Loucy (cell line): ENCODE results near the gene NRG3.

Source experiments
- H2AFZ ChIP-seq: fragments of 200-600 bp; sonication (generic); 2 replicates; pipeline ENCODE4 v1.6.0; 2016; ENCODE audit warnings: antibody characterized with exemption, mild to moderate bottlenecking, low read length, moderate library complexity
- H3F3A ChIP-seq: fragments of 200-600 bp; 2 replicates; pipeline ENCODE4 v1.6.0; 2016; ENCODE audit warnings: antibody characterized with exemption, low read depth, mild to moderate bottlenecking
- H3K27me3 ChIP-seq: fragments of 200-600 bp; sonication (generic); 2 replicates; pipeline ENCODE4 v1.6.1; 2014; ENCODE audit warnings: low read length, mild to moderate bottlenecking; ENCODE audit not compliant: insufficient read depth, poor library complexity, severe bottlenecking
- H3K36me3 ChIP-seq: fragments of 200-600 bp; sonication (generic); 2 replicates; pipeline ENCODE4 v1.6.1; 2016; ENCODE audit warnings: low read length; ENCODE audit not compliant: insufficient read depth
- H3K4me1 ChIP-seq: fragments of 200-600 bp; sonication (generic); 2 replicates; pipeline ENCODE4 v1.5.1; 2014; ENCODE audit warnings: low read length, mild to moderate bottlenecking; ENCODE audit not compliant: insufficient read depth, poor library complexity, severe bottlenecking
- H3K4me2 ChIP-seq: fragments of 200-600 bp; sonication (generic); 2 replicates; pipeline ENCODE4 v1.6.0; 2014; ENCODE audit warnings: antibody characterized with exemption, low read length, low read depth, mild to moderate bottlenecking; ENCODE audit not compliant: poor library complexity, severe bottlenecking
- H3K4me3 ChIP-seq: fragments of 200-600 bp; sonication (generic); 2 replicates; pipeline ENCODE4 v1.5.1; 2014; ENCODE audit warnings: low read length, mild to moderate bottlenecking, mixed read lengths; ENCODE audit not compliant: poor library complexity, severe bottlenecking
- H3K79me2 ChIP-seq: fragments of 200-600 bp; sonication (generic); 2 replicates; pipeline ENCODE4 v1.6.1; 2014; ENCODE audit warnings: low read length; ENCODE audit not compliant: insufficient read depth
- H3K9ac ChIP-seq: fragments of 200-600 bp; sonication (generic); 2 replicates; pipeline ENCODE4 v1.6.0; 2014; ENCODE audit warnings: mild to moderate bottlenecking, low read depth, low read length, moderate library complexity; ENCODE audit not compliant: poor library complexity, severe bottlenecking
- H3K9me2 ChIP-seq: fragments of 200-600 bp; sonication (generic); replicated peaks from 2 replicates; pipeline ENCODE4 v1.6.1; 2016; ENCODE audit warnings: low read depth, low read length, mixed read lengths
- H3K9me3 ChIP-seq: fragments of 200-600 bp; sonication (generic); 2 replicates; pipeline ENCODE4 v1.6.1; 2014; ENCODE audit warnings: mild to moderate bottlenecking, antibody characterized with exemption, low read length, low read depth; ENCODE audit not compliant: insufficient read depth
- H4K20me1 ChIP-seq: fragments of 200-600 bp; sonication (generic); 2 replicates; pipeline ENCODE4 v1.6.0; 2014; ENCODE audit warnings: antibody characterized with exemption, low read length, mild to moderate bottlenecking; ENCODE audit not compliant: insufficient read depth, poor library complexity, severe bottlenecking
- EZH2phosphoT487 ChIP-seq: fragments of 200-600 bp; IDR thresholded peaks from 2 replicates; pipeline ENCODE4 v1.6.1; 2018; ENCODE audit warnings: antibody characterized with exemption, mild to moderate bottlenecking, moderate library complexity, borderline replicate concordance
- TF ChIP-seq, protein P1 (sequence below): fragments of 200-600 bp; sonication (generic); conservative IDR thresholded peaks from 2 replicates; pipeline ENCODE4 v1.5.1; 2014; ENCODE audit warnings: mild to moderate bottlenecking, antibody characterized with exemption, low read length

NRG3 gene

DNA sequence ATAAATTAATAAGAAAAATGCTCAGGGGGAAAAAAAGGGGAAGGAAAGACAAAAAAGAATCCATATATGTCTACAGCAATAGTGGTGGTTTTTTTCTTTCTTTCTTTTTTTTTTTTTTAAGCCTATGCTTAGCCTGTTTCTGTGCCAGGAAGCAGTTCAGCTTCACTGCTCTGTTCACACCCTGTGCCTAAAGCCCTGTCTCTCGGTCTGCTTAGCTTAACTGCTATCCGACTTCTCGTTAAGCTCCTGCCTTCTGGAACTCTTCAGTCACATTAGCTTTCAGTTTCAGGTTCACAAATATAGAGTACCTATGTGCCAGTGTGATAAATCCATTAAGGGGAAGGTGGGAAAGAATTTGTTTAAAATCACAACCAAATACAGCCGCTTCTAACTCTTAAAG is 26.5 kb upstream of the NRG3 start:
- TF ChIP-seq, protein P1, sequence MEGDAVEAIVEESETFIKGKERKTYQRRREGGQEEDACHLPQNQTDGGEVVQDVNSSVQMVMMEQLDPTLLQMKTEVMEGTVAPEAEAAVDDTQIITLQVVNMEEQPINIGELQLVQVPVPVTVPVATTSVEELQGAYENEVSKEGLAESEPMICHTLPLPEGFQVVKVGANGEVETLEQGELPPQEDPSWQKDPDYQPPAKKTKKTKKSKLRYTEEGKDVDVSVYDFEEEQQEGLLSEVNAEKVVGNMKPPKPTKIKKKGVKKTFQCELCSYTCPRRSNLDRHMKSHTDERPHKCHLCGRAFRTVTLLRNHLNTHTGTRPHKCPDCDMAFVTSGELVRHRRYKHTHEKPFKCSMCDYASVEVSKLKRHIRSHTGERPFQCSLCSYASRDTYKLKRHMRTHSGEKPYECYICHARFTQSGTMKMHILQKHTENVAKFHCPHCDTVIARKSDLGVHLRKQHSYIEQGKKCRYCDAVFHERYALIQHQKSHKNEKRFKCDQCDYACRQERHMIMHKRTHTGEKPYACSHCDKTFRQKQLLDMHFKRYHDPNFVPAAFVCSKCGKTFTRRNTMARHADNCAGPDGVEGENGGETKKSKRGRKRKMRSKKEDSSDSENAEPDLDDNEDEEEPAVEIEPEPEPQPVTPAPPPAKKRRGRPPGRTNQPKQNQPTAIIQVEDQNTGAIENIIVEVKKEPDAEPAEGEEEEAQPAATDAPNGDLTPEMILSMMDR: no peak
- TF ChIP-seq EZH2phosphoT487: no peak

DNA sequence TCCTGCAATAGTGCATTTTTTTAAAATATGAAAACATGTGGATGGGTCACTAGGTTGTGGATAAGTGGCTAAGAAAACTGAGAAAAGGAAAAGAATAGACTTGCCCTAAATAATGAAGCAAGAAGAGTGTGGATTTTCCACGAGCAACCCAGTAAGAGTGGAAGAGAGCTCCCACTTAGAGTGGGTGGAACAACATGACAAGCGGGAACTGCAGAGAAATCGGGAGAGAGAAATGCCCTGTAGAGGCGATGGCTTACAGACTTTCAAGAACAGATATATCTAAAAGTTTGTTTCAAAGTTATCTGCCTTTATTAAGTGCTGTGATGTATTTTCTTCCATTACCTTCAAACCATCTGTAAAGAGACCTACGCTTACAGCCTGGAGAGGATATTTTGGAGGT is 26.1 kb upstream of the NRG3 start:
- Histone ChIP-seq H3K9me3 (no peaks in the 10 kb centered on the region), H3K9ac (no peak overlapping the region), H4K20me1 (no peaks in the 10 kb centered on the region), H3K27me3 (no peaks in the 10 kb centered on the region), H3K4me1 (no peaks in the 10 kb centered on the region), H3K9me2 (0 out of 2 replicates have a peak, but pooled peaks cover 3% of the 10 kb centered on the region), H3K4me2 (no peak overlapping the region), H2AFZ (no peak overlapping the region), H3F3A (no peaks in the 10 kb centered on the region), H3K79me2 (no peaks in the 10 kb centered on the region), H3K4me3 (no peak overlapping the region), H3K36me3 (no peaks in the 10 kb centered on the region)
- no peak for TF ChIP-seq EZH2phosphoT487
- TF ChIP-seq, protein P1: no peak

More for the DNA sequence above, 26.5 kb upstream of the NRG3 start:
- Histone ChIP-seq H3K36me3 (no peaks in the 10 kb centered on the region), H3K4me2 (no peak overlapping the region), H3K4me3 (no peak overlapping the region), H3K9me2 (0 out of 2 replicates have a peak, but pooled peaks cover 3% of the 10 kb centered on the region), H3F3A (no peaks in the 10 kb centered on the region), H3K79me2 (no peaks in the 10 kb centered on the region), H2AFZ (no peak overlapping the region), H3K9me3 (no peaks in the 10 kb centered on the region), H4K20me1 (no peaks in the 10 kb centered on the region), H3K27me3 (no peaks in the 10 kb centered on the region), H3K4me1 (no peaks in the 10 kb centered on the region), H3K9ac (no peak overlapping the region)

DNA sequence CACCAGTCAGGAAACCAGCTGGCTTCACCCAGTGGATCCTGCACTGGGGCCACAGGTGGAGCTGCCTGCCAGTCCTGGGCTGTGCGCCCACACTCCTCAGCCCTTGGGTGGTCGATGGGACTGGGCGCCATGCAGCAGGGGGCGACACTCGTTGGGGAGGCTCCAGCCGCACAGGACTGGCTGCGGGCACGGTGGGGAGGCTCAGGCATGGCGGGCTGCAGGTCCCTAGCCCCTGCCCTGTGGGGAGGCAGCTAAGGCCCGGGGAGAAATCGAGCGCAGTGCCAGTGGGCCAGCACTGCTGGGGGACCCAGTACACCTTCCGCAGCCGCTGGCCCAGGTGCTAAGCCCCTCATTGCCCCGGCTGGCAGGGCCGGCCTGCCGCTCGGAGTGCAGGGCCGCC is 12.4 kb upstream of the NRG3 start:
- Histone ChIP-seq H3K9me2 (no peaks in the 10 kb centered on the region), H3K4me3 (no peak overlapping the region), H3K79me2 (no peaks in the 10 kb centered on the region), H3K9me3 (no peaks in the 10 kb centered on the region), H3F3A (no peaks in the 10 kb centered on the region), H3K27me3 (no peaks in the 10 kb centered on the region), H3K9ac (no peak overlapping the region), H4K20me1 (no peaks in the 10 kb centered on the region), H3K4me1 (no peaks in the 10 kb centered on the region), H3K4me2 (no peak overlapping the region), H2AFZ (no peak overlapping the region), H3K36me3 (no peaks in the 10 kb centered on the region)
- TF ChIP-seq, protein P1: no peak
